GM06990 (cell line): ENCODE measurements around the gene MCM8.

ENCODE experiments used
- DNase-seq: peaks from one replicate; pipeline ENCODE4 v3.0.0-alpha.2; 2011; ENCODE audit not compliant: insufficient read length; ENCODE audit errors: extremely low read depth
- H3K27me3 ChIP-seq: replicated peaks from 2 replicates; pipeline ENCODE4 v1.6.0; 2011; ENCODE audit warnings: low read length; ENCODE audit not compliant: control insufficient read depth, insufficient read depth
- H3K36me3 ChIP-seq: 2 replicates; pipeline ENCODE4 v1.5.1; 2011; ENCODE audit warnings: low read length; ENCODE audit not compliant: control insufficient read depth, insufficient read depth
- H3K4me3 ChIP-seq: replicated peaks from 2 replicates; pipeline ENCODE4 v1.5.1; 2011; ENCODE audit warnings: low read depth, mild to moderate bottlenecking, control low read depth, low read length
- CTCF ChIP-seq: IDR thresholded peaks from 2 replicates; pipeline ENCODE4 v1.5.1; 2011; ENCODE audit warnings: low read length, control low read depth, mild to moderate bottlenecking, inconsistent platforms; ENCODE audit not compliant: insufficient read depth, poor library complexity, severe bottlenecking

The MCM8 gene

DNA sequence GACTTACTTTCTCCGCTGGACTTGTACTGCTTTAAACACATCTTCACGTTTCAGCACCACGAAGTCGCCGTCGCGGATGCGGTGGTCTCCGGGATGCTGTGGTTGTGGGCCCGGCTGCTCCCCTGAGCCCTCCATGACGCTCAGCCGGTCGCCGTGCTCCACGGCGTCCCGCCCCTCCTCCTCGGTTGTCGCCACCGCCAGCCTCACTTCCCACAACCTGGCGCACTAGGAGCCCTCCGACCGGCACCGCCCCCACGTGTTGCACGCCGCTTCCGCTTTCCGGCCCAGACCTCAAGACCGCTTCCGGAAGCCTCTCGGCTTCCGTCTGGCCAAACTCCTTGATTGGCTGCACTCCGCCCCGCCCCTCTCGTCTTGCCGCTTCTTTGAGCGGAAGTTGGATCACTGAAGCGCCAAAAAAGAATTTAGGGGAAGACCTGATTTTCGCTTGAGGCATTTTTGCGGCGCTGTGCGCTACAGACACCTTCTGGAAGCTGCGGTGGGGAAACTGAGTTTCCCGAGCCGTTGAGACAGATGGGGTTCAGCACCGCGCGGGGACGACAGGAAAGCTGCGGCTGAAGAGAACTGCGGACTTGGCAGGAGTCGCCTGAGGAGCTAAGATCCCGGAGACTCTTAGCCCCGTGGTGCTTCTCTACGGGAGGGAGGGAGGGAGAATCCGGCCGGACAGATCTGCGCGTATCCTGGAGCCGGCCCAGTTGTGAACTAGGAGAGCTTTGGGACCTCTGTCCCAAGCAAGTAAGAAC, at the start of gene MCM8, which contains the start of gene TRMT6:
Gene MCM8, plus strand, starts transcription at position 382 of the 761 bp plus-strand sequence. CDS start 1,364 bp downstream, outside the sequence.
Gene TRMT6, minus strand, starts transcription at position 263 of the 761 bp plus-strand sequence. Its CDS starts 128 bp downstream, at position 135.
- Histone ChIP-seq H3K27me3 (no peaks in the 10 kb centered on the region), H3K36me3 (peaks cover 11% of the 10 kb centered on the region), H3K4me3 (peak within 1 kb of the TSS; percentile 99)
- DNase-seq = peak; percentile 96
- no peak for TF ChIP-seq CTCF

GRCh38 chr20:5900908-5901307, 49.5 kb upstream of the MCM8 start:
- Histone ChIP-seq H3K36me3 (no peaks in the 10 kb centered on the region), H3K4me3 (no peak overlapping the region), H3K27me3 (peaks cover 1% of the 10 kb centered on the region; the same call in 1 of the 2 replicates)
- TF ChIP-seq CTCF = no peak
- DNase-seq = no peak

- Histone ChIP-seq H3K27me3 (peaks cover 2% of the 10 kb centered on the region), H3K4me3 (no peak overlapping the region), H3K36me3 (no peaks in the 10 kb centered on the region)
- DNase-seq = no peak
- no peak for TF ChIP-seq CTCF
Observed at GRCh38 chr20:5908981-5909380, 41.5 kb upstream of the MCM8 start.

DNA sequence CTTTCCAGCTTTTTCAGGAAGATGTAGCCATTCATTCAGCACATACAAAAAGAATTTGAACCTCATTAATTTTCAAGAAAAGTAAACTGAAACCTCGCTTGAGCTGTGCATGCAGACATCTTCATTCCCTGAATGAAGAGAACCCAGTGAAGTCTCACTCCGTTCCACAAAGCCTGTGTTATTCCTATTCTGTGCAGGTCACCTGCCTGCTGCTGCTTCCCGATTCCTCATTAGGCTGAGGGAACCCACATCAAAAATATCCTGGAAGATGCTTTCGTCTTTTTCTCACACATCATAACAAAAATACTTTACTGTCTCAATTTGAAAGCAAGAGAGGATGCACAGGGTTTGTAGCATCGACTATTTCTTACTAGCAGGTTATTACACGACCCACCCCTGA, 40.3 kb upstream of the MCM8 start:
- Histone ChIP-seq H3K4me3 (no peak overlapping the region), H3K36me3 (no peaks in the 10 kb centered on the region), H3K27me3 (peaks cover 2% of the 10 kb centered on the region)
- TF ChIP-seq CTCF = no peak
- DNase-seq = no peak

- H3K36me3 ChIP-seq = no peaks in the 10 kb centered on the region
- no peak for TF ChIP-seq CTCF
- no peak for DNase-seq
- peaks cover 2% of the 10 kb centered on the region for H3K27me3 ChIP-seq
- no peak overlapping the region for H3K4me3 ChIP-seq
Observed at GRCh38 chr20:5913166-5913565, 37.3 kb upstream of the MCM8 start.

DNA sequence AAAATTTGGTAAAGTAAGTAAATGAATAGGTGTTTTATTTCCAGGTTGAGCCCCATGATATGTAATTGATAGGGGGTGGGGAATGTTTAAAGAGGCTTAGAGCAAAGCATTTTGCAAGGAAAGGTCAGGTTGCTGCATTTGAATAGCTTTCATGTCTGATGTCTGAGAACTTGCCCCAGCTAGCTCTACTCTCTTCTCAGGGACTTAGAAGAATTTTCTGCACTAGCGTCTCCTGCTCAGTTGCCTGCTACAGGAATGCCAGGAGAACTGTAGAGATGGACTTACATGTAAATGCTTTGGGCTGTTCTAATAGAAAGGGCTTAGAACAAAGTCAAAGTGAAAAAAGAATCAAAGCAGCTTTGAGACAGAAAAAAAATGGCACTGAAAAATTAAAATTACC, 35.6 kb upstream of the MCM8 start:
- no peak for TF ChIP-seq CTCF

More for the DNA sequence above, 35.6 kb upstream of the MCM8 start:
- H3K36me3 ChIP-seq = no peaks in the 10 kb centered on the region
- no peak for DNase-seq
- no peak overlapping the region for H3K4me3 ChIP-seq
- H3K27me3 ChIP-seq = peaks cover 2% of the 10 kb centered on the region
